ENCODE measurements around the gene DYNC2I2.

DNA sequence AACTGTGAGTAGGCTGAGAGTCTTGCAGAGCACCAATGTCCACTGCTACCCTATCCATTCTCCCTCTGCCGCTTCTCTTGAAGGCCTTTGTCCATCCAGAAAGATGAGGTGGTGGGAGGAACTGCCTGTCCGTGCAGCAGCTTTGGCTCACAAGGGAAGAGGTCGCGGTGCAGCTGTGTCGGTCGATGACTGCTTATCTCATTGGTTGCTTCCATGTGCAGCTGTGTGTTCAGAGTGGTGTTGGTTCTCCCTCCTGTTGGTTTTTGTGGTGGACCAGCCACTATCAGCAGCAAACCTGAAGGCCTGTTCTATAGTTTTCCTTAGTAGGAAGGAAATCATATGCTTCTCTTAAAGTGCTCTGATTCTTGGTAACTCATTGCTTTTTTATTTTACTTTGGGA lies 63.6 kb downstream of the DYNC2I2 start:
- TF ChIP-seq CTCF (IDR thresholded peaks at IDR 0.05) (no peak), POLR2A (IDR thresholded peaks at IDR 0.05) (no peak)

Measured in adrenal gland (tissue), 5 donors.